ENCODE results near the gene AKT3. TPM values are rescaled to one million over a fixed set of nuclear protein-coding genes. Genes with fewer than 3 reads are reported as not detected.

The AKT3 gene
- total and polyA plus RNA-seq, 8 donors, result 5.5 to 100 (median 13.8) TPM

DNA sequence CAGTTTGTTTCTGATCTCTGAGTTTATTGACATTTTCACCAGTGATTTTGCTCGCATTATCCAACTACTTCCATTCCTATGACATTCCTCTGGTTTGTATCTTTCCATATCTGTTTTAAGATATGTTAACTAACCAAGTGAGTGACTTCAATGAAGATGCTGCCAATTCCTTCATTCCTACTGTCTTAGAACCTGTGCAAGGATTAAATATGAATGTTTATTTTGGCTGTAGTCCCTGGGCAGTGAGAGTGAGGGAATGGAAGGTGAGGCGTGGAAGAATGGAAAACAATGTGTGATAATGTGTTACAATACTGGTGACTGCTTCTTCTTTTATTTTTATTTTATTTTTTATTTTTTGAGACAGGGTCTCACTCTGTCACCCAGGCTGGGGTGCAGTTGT is 411.2 kb downstream of the AKT3 start:
- H3K9me3 ChIP-seq, result no peaks in the 10 kb centered on the region
- no peak for DNase-seq
- no peak overlapping the region for H3K4me3 ChIP-seq
- intact Hi-C loops (cut with DNase I; ENCODE audit: low total_unique reads), result no loop called here
- H3K4me1 ChIP-seq, result peaks cover 0 to 8% (median 3%) of the 10 kb centered on the region in 4 donors
- peaks cover 0 to 10% (median 0%) of the 10 kb centered on the region in 4 donors for H3K36me3 ChIP-seq
- 38 to 66% (median 50%) methylated on average over 2 of the region's 2 CpGs for WGBS, 5 donors
- no peak for TF ChIP-seq POLR2AphosphoS5 (IDR thresholded peaks at IDR 0.05)
- TF ChIP-seq POLR2A (IDR thresholded peaks at IDR 0.05), result no peak
- TF ChIP-seq EP300 (IDR thresholded peaks at IDR 0.05), result no peak
- TF ChIP-seq, protein P1, sequence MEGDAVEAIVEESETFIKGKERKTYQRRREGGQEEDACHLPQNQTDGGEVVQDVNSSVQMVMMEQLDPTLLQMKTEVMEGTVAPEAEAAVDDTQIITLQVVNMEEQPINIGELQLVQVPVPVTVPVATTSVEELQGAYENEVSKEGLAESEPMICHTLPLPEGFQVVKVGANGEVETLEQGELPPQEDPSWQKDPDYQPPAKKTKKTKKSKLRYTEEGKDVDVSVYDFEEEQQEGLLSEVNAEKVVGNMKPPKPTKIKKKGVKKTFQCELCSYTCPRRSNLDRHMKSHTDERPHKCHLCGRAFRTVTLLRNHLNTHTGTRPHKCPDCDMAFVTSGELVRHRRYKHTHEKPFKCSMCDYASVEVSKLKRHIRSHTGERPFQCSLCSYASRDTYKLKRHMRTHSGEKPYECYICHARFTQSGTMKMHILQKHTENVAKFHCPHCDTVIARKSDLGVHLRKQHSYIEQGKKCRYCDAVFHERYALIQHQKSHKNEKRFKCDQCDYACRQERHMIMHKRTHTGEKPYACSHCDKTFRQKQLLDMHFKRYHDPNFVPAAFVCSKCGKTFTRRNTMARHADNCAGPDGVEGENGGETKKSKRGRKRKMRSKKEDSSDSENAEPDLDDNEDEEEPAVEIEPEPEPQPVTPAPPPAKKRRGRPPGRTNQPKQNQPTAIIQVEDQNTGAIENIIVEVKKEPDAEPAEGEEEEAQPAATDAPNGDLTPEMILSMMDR (IDR thresholded peaks at IDR 0.05), result no peak
- no peaks in the 10 kb centered on the region for H3K27me3 ChIP-seq
- no peak overlapping the region for H3K27ac ChIP-seq

Other genes starting within 250 kb of the AKT3 start
- 10 to 100 TPM; 14.6 to 27.2 (median 18.7) TPM for gene ZBTB18, start 201.0 kb upstream of the AKT3 start, total RNA-seq
- 1 to 10 TPM; 5.7 to 7.4 (median 7.2) TPM for gene ZBTB18, start 201.0 kb upstream of the AKT3 start, polyA plus RNA-seq